Osteoblast (primary cell): ENCODE results near the gene LYSMD2. TPM values are rescaled to one million over a fixed set of nuclear protein-coding genes. Genes with fewer than 3 reads are reported as not detected.

Experiments used
- DNase-seq: peaks from one replicate; pipeline ENCODE4 v3.0.0; 2011; ENCODE audit warnings: low spot score, mixed read lengths; ENCODE audit not compliant: insufficient read length; ENCODE audit errors: missing footprints
- H2AFZ ChIP-seq: 2 replicates; pipeline ENCODE4 v1.6.0; 2011; ENCODE audit warnings: mild to moderate bottlenecking, low read length
- H3K27ac ChIP-seq: 2 replicates; pipeline ENCODE4 v1.5.1; 2011; ENCODE audit warnings: mild to moderate bottlenecking, low read depth, low read length, moderate library complexity
- H3K27me3 ChIP-seq: 2 replicates; pipeline ENCODE4 v1.6.0; 2012; ENCODE audit warnings: mild to moderate bottlenecking, control low read depth, inconsistent platforms, low read length, moderate library complexity; ENCODE audit not compliant: insufficient read depth
- H3K36me3 ChIP-seq: 2 replicates; pipeline ENCODE4 v1.5.1; 2011; ENCODE audit warnings: mild to moderate bottlenecking, low read length, control low read depth, moderate library complexity; ENCODE audit not compliant: insufficient read depth
- H3K4me1 ChIP-seq: 2 replicates; pipeline ENCODE4 v1.5.1; 2011; ENCODE audit warnings: mild to moderate bottlenecking, low read length, control low read depth, moderate library complexity; ENCODE audit not compliant: insufficient read depth
- H3K4me2 ChIP-seq: 2 replicates; pipeline ENCODE4 v1.6.0; 2011; ENCODE audit warnings: mild to moderate bottlenecking, low read length; ENCODE audit not compliant: insufficient read depth
- H3K4me3 ChIP-seq: fragments of 200-600 bp; sonication (generic); 3 replicates; pipeline ENCODE4 v1.5.1; 2012; ENCODE audit warnings: mild to moderate bottlenecking, low read length, inconsistent platforms; ENCODE audit not compliant: insufficient read depth
- H3K79me2 ChIP-seq: 2 replicates; pipeline ENCODE4 v1.6.0; 2012; ENCODE audit warnings: mild to moderate bottlenecking, low read length, control low read depth, inconsistent platforms; ENCODE audit not compliant: insufficient read depth
- H3K9me3 ChIP-seq: 2 replicates; pipeline ENCODE4 v1.5.1; 2011; ENCODE audit warnings: low read depth, low read length, control low read depth
- H4K20me1 ChIP-seq: 2 replicates; pipeline ENCODE4 v1.6.0; 2012; ENCODE audit warnings: mild to moderate bottlenecking, low read length, control low read depth; ENCODE audit not compliant: insufficient read depth
- CTCF ChIP-seq: IDR thresholded peaks from 2 replicates; pipeline ENCODE4 v1.5.1; 2011; ENCODE audit warnings: mild to moderate bottlenecking, low read depth, low read length, moderate library complexity; ENCODE audit errors: extremely low read depth
- total RNA-seq: library from RNA; depleted of rRNA; stranded (reverse); fragments of >200 nt; gene quantifications from 2 replicates; pipeline ENCODE4 v1.2.3, GENCODE V29; 2012

The LYSMD2 gene
- total RNA-seq, 1 donor: 3.3 TPM

GRCh38 chr15:51754267-51754666, 16.8 kb upstream of the LYSMD2 start:
- H2AFZ ChIP-seq: no peak overlapping the region
- DNase-seq: no peak
- no peaks in the 10 kb centered on the region for H4K20me1 ChIP-seq
- no peak overlapping the region for H3K4me2 ChIP-seq
- no peaks in the 10 kb centered on the region for H3K79me2 ChIP-seq
- H3K27me3 ChIP-seq: peaks cover 28% of the 10 kb centered on the region
- H3K4me3 ChIP-seq: no peak overlapping the region
- no peaks in the 10 kb centered on the region for H3K9me3 ChIP-seq
- TF ChIP-seq CTCF: no peak
- no peak overlapping the region for H3K27ac ChIP-seq
- peaks cover 18% of the 10 kb centered on the region for H3K4me1 ChIP-seq
- no peaks in the 10 kb centered on the region for H3K36me3 ChIP-seq

- H3K4me2 ChIP-seq: no peak overlapping the region
- no peak overlapping the region for H3K4me3 ChIP-seq
- H3K36me3 ChIP-seq: no peaks in the 10 kb centered on the region
- peaks cover 6% of the 10 kb centered on the region for H3K4me1 ChIP-seq
- peaks cover 40% of the 10 kb centered on the region for H3K27me3 ChIP-seq
- H2AFZ ChIP-seq: no peak overlapping the region
- no peak for DNase-seq
- no peaks in the 10 kb centered on the region for H3K79me2 ChIP-seq
- TF ChIP-seq CTCF: no peak
- no peaks in the 10 kb centered on the region for H4K20me1 ChIP-seq
- no peaks in the 10 kb centered on the region for H3K9me3 ChIP-seq
- no peak overlapping the region for H3K27ac ChIP-seq
These were observed 15.4 kb upstream of the LYSMD2 start for GRCh38 chr15:51752888-51753287.

GRCh38 chr15:51751697-51752683, 14.5 kb upstream of the LYSMD2 start:
- Histone ChIP-seq H2AFZ (peak overlapping the region; percentile 90), H3K27ac (no peak overlapping the region), H3K4me3 (peak overlapping the region; percentile 72), H3K27me3 (peaks cover 40% of the 10 kb centered on the region), H3K4me1 (peaks cover 6% of the 10 kb centered on the region), H3K79me2 (no peaks in the 10 kb centered on the region), H3K9me3 (no peaks in the 10 kb centered on the region), H3K4me2 (peak overlapping the region; percentile 82), H3K36me3 (no peaks in the 10 kb centered on the region), H4K20me1 (no peaks in the 10 kb centered on the region)
- TF ChIP-seq CTCF: no peak
- DNase-seq: peak; percentile 86
